GM19468 (cell line): ENCODE data around the gene ZBTB16.

Experiments
- ATAC-seq: cut with Tn5 transposase; IDR thresholded peaks from one replicate; pipeline ENCODE4 v1.9.1; 2021; ENCODE audit warnings: mild to moderate bottlenecking, moderate library complexity, moderate number of reproducible peaks; ENCODE audit not compliant: unreplicated experiment; ENCODE audit errors: extremely low read depth

ZBTB16 gene

DNA sequence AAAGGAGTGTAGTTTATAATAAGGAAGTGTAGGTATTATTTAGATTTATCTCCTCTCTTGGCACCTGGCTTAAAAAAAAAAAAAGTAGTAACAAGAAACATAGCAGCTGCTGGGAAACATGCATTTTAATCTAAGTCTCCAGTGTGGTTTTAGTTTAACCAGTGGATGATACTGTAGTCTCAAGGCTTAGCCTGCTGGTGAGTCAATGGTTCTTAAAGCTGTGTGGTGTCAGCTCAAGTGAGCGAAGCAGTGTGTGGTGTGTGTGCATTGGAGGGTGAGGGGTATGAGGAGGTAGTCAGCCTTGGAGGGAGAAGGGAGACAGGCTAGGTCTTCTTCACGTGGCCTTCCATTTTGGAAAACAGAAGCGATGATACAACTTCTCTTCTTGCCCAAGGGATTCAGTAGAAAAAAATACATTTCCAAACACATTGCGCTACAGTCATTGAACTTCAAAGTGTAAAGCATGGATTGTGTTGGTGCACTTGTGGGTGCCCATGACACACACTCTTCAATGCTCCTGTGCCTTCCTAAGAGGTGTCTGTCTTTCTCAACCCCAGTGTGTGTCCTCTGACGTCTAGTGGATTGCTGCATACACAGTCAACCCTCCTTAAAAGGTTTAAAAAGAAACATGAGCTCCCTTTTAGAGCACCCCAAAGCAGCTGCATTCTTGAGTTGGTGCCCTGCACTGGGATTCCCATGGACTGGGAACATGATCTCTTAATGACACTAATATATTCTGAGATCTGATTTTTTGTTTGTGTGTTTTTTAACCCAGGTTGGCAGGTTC lies 40.1 kb downstream of the ZBTB16 start:
- no peak for ATAC-seq

DNA sequence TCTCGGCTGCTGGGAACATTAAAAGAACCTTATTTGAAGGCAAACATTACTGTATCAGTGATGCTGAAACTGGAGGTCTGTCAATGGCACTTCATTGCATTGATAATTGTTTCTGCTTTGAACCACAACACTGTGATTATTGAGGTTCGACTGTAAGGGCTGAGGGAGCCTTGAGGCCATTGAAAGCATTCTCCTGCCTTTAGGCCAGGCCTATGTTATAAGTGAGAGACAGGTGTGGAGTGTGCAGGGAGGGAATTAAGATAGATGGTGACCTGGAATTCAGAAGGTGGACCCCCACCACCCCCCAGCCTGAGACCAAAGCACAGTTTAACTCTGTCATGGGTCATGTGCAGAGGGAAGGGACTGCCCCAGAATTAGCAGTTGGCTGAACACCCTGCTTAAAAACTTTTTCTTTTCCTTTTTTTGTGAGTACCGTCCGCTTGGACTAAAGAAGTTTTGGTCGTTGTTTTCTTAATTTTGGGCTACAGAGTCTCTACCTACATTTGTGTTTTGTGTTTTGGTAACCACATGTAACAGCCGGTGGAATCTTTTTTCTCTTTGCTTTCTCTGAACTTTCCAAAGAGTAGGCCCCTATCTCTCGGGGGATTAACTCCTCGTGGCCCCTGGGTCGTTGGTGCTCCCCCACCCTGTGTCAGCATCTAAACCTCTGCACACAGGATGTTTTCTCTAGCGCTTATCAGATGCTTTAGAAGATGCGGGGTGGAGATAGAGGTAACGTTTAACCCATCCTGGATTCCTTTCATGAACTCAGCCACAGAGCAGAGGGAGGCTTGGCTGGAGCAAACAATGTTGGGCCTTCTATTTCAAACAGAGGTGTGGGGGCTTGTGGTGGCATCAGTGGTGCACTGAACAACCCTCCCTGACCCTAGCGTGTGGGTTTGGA lies 43.7 kb downstream of the ZBTB16 start:
- no peak for ATAC-seq

DNA sequence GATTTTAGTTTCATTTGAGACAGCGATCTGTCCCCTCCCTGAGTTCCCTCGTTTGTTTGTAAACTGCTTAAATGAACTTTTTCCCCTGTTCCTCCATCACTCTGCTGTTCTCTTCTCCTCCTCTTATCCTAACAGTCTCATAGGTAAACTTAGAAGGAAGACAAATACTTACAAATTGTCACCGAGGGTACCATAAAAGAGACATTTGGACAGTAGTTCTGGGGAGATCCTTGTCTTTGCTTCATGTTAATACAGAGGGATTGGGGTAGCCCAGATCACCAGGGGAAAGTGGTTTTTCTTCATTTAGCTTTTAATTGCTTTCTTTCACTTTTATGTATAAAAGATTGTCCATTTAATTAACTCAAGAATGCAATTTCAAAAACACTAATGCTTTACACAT lies 46.1 kb downstream of the ZBTB16 start:
- ATAC-seq: no peak

DNA sequence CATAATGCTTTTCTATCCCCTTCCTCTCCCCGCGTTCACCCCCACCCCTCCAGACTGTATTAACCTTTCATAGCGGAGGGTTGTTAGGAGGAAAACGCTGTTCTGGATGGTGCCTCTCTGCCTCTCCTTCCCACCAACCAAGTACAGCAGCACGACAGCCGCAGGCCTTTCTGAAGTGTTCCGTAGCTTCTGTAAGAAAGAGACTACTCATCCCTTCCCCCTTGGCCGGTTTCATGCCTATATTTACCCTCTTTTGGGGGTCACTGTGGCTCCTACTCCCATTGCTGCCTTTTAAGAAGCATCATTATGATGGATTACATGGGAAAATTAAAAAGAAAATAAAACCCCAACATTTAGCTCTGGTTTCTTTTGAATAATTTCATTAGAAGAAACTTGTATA lies 46.5 kb downstream of the ZBTB16 start:
- no peak for ATAC-seq

DNA sequence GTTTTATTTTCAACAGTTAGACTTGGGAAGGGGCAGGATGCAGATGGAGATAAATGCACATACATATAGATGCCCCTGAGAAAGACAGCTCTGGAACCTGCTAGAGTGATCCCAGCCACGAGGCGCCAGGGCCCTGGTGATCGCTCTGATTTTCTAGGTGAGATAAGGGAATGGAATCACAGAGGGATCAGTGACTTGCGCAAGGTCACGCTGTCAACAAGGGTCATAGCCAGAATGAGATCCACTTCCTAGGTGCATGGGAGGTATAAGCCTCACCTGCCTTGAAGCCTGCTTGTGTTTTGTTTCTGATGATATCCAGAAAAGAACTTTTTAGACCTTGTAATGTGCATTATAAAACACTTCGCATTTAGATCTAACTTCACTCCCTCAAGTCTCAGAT lies 47.5 kb downstream of the ZBTB16 start:
- no peak for ATAC-seq

DNA sequence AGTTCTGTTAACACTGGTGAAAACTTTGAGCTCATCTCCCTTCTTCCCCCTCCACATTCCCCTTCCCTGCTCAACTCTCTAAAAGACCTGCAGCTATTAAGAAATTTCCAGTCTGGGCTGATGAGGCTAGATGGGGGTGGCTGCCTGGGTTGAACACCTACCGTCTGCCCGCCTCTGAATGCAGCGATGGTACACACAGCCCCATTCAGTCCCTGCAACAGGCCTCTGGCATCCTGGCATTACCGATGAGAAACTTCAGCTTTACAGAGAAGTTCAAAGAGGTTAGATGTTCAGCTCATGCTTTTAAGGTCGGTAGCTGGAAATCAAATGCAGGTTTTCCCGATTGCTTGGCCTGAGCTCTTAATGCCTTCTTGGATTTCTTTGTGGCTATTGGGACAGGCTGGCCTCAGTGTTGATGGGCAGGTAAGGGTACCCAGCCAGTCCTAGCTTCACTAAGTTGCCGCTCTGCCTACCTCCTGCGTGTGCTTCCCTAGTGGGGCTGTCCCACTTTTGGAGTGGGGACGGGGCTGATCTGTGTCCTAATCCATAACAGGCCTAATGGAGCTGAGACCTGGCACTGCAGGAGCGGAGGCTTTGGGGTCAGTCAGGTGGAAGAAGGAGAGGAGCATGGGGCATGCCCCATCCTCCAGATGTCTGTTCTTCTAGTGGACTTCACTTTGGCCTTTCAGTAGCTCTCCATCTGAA lies 49.1 kb downstream of the ZBTB16 start:
- no peak for ATAC-seq

DNA sequence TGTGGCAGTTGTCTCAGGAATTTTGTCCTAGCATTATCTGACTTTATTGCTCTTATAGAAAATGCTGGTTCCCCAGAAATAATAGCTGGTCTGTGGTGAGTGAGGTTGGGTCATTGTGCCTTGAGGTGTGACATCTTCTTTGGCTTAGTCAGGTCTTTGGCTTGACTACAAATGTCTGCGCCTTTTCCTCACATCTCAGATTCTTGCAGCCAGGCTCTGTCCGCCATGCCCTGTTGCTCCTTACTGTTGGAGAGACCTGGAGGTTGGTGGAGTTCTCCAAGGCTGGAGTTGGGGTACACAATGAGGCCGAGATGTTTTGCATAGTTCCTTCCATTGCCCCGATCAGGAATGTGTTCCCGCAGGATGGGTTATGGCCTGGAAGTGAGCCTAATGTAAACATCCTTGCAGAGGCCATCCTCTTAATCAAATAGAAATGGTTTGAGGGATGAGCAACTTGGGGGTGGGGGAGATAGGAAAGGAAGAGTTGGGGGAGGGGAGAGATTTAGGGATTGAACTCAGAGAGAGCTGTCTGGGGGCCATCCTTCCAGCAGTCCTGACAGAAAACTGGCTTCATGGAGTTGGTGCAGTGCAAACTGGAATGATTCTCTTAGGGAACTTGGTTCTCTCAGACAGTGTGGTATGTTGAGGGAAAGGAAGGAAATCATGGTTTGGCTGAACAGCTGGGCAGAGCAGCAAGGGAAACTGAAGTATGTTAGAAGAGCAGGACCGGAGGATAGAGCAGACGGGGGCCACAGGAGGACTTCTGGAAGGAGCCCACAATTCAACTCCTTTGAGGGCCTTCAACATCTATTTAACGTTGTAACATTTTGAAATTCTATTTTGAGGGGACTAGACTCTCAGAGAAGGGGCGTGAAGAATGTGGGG lies 49.9 kb downstream of the ZBTB16 start:
- ATAC-seq: no peak

DNA sequence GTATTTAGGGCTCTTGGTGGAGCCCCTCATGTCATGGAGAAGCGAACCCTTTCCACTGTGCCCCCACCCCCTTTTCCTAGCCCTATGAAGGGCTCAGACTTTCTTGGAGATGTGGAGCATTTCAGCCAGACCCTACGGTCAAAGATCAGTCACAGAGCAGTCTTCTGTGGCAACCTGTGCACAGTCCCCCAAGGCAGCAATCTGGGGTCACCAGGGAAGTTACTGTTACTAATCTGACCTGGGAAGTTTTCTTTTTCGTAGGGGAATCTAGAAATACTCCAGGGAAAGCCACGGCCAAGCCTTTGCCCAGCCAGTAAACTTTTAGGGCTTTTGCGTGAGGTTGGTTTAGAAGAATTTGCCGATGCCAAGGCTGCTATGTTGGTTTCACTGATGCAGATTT lies 50.6 kb downstream of the ZBTB16 start:
- no peak for ATAC-seq

DNA sequence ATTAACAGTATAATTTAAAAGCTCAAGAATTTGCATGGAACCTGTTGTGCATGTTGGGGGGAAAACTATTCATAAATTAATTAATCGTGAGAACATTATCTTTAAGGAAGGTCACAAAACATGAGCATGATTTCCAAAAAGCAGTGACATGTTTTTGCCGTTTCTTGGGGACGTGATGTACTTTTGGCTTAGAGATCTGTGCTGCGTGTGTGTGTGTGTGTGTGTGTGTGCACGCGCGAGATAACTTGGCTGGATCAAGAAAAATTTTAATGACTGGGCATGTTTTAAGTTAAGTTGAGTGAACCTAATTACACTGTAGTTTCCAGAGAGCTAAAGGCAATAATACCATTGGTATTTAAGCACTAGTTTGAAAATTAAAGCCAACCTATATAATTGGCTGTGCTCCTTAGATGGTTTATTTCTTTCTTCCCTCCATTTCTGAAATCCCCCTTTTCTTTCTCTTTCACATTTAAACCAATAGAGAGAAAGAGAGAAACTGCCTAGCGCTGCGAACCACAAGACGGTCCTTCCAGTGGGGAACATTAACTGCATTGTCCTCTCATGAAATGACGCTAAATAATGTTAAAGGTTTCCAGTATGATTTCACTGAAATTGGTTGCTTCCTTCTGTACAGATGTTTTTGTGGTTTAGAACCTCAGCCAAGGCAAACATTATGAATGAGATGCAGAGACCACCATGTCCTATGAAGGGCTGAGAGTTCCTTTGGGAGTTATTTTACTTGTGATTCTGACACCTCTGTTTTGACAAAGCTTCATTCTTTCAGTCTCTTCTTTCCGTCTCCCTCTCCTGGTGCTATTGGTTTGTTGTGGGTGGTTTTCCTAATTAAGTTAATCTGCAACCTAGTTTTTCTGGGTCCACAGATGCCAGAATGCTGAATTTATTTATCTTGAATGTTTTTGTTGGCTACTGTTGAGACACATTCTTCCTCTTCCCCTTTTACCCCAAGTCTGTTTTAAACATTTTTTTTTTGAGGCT lies 51.7 kb downstream of the ZBTB16 start:
- no peak for ATAC-seq

DNA sequence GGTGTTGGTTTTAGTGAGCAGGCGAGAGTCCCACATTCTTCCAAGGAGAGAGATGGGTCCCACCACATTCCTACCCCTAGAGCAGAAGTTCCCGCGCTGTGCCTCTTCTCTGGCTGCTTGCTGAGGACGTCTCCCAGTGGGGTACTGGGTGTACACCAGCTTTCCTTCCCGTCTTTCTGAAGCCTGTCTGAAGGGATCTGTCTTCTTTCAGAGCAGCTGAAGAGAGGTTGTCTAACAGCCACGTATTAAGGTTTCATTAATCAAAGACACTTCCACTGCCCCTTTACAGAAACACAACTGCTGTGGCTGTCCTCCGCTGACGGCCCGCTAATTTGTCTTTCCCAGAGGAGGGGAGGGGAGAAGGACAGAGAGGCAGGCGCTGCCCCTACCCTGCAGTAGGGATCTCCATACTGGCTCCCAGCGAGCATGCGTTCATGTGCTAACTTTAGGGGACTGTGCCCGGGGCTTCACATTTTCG lies 56.0 kb downstream of the ZBTB16 start:
- no peak for ATAC-seq

DNA sequence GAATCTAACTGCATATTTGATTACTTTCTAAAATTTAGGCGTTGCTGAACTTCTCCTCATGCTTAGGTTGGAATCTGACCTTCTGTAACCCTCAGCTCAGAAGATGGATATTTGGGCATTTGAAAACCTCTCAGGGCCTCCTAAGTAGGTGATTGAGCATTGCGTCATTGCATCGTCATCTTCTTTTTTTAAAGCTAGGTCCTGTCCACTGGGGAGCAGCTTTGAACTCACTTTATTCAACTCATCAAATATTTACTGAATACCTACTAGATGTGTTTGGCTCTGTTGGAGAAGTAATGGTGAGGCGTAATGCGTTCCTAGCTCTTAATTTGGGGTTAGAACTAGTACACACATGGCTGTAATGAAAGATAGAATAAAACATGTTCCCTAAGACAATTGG lies 56.8 kb downstream of the ZBTB16 start:
- ATAC-seq: no peak

DNA sequence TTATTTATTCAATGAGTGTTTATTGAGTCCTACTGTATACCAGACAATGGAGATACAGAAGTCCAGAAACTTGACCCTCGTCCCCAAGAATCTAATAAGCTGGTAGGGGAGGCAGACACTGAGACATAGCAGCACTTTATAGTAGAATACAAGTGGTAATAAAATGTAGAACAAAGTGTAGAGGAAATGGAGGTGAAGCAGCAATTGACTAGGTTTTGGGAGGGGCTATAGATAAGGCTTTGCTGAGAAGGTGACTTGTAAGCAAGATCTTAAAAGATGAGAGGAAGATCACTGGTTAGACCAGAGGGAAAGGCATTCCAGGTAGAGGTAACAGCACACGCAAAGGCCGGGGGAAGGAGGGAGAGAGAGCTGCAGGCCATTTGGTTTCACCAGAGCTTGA lies 57.3 kb downstream of the ZBTB16 start:
- ATAC-seq: no peak

DNA sequence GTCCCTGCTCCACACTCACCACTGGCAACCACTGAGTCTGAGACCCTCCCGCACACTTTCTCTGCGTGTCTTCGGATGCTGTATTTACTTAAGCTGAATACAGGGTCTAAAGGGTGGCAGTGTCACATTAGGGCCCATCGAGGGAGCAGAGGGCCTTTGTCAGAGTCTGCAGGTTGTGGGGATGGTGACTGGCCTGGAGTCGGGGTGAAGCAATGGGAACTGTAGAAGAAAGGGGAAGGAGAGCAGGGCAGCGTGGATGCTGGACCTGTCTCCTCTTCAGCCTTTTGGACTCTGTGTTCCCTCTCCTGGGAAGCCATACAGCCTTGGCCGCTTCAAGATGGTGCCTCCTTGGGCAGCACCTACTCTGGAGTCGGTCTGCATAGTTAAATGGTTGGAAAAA lies 61.1 kb downstream of the ZBTB16 start:
- ATAC-seq: no peak

DNA sequence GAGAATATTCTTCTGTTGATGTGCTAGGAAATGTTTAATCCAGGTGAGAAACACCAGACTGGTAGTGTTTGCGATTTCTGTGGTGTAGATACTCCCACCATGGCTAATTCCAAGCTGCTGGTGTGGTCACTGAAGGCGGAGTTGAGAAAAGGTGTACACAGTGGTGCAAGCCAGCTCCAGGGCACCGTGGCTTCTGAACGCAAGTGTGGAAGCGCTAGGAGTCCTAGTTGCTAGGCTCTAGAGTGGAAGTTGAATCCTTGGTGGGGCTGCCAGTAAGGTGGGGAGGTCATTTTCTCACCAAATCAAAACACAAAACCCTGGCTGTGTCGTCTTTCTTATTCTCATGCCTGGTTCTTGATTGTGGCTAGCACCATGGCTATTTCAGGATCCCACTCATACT lies 61.6 kb downstream of the ZBTB16 start:
- no peak for ATAC-seq

DNA sequence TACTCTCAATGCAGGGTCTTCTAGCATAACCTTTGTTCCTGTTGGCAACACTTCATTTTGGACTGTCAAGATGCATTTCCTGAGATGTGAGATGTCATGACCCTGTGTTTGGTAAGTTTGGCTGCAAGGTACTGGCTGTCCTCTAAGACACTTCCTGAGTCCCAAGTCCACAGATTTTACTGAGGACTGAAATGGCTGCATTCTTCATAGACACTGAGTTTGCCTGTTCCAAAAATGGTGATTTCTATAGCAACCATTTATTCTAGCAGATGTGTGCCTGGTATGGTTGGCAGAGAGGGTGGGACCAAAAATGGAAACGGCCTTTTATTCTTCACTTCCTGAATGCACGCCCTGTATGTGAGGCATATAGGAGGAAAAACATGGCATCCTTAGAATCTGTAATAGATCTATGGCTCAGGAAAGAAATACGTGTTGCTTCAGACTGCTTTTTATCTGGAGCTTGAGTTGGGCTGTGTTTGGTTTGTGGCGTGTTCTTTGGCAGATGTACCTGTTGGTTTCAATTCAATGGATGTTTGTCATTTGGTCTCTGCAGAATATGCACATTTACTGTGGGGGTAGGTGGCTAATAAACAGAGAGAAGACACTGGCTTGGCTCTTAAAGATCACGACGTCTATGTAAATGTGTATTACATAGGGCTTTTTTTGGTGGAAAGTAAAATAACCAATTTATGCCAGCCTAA lies 62.4 kb downstream of the ZBTB16 start:
- ATAC-seq: no peak

DNA sequence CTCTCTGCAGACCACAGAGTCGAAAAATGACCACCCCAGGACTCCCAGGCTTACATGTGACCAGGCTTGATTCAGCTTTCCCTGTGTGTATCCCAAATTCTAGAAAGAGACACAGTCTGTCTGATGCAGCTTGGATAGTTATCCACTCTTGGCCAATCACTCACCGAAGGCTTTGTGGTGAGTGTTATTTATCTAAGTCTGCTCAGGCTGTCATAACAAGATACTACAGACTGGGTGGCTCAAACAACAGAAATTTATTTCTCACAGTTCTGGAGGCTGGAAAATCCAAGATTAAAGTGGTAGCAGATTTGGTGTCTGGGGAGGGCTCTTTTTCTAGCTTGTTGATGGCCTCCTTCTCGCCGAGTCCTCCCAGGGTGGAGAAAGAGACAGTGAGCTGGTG lies 63.2 kb downstream of the ZBTB16 start:
- no peak for ATAC-seq

DNA sequence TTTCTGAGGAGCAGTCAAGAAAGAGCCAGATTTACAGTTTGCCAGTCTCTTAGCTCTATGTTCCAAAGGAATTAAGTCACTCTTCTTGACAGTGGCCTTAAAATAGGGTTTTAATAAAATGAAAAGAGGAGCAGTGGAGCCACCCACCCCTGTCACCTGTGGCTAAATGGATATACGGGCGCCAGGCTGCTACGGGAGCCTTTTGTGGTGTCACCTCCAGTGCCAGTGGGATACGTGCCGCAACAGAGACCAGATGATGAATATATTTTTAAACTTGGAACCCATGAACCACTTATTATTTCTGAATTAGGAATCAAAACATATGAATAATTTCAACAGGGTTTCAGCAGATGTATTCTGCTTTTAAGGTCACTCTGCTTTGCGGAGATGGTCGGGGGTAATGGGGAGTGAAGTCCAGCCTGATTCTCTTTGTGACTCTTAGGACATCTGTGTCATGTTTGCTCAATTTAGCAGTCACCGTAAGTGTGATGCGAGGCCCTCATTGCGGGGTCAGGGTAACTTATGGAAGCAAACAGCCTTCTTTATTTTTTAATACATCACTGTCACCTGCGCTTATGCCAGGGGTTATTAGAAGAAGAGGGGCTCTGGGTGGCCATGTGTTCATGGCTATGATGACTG lies 64.3 kb downstream of the ZBTB16 start:
- no peak for ATAC-seq
